OCI-LY1 (cell line): ENCODE measurements around the gene TRAPPC10.

Experiments
- H2AFZ ChIP-seq: fragments of 200-600 bp; sonication (generic), shearing (Covaris generic); 2 replicates; pipeline ENCODE4 v1.6.0; 2014; ENCODE audit warnings: antibody characterized with exemption, mild to moderate bottlenecking, low read length
- H3F3A ChIP-seq: fragments of 200-600 bp; sonication (generic), shearing (Covaris generic); 2 replicates; pipeline ENCODE4 v1.6.0; 2014; ENCODE audit warnings: mild to moderate bottlenecking, antibody characterized with exemption, low read length, moderate library complexity; ENCODE audit not compliant: insufficient read depth
- H3K27ac ChIP-seq: fragments of 200-600 bp; sonication (generic); 2 replicates; pipeline ENCODE4 v1.5.1; 2014; ENCODE audit warnings: low read length, mixed run types, mild to moderate bottlenecking, low read depth; ENCODE audit not compliant: poor library complexity, severe bottlenecking
- H3K27me3 ChIP-seq: fragments of 200-600 bp; sonication (generic); 2 replicates; pipeline ENCODE4 v1.6.0; 2014; ENCODE audit warnings: antibody characterized with exemption, mild to moderate bottlenecking, low read length, moderate library complexity; ENCODE audit not compliant: insufficient read depth
- H3K36me3 ChIP-seq: fragments of 200-600 bp; sonication (generic); 2 replicates; pipeline ENCODE4 v1.6.1; 2014; ENCODE audit warnings: mild to moderate bottlenecking, antibody characterized with exemption, low read length, moderate library complexity, mixed read lengths; ENCODE audit not compliant: insufficient read depth
- H3K4me1 ChIP-seq: fragments of 200-600 bp; sonication (generic); 2 replicates; pipeline ENCODE4 v1.5.1; 2014; ENCODE audit warnings: mild to moderate bottlenecking, low read length, moderate library complexity; ENCODE audit not compliant: insufficient read depth, severe bottlenecking
- H3K4me2 ChIP-seq: fragments of 200-600 bp; sonication (generic), shearing (Covaris generic); 2 replicates; pipeline ENCODE4 v1.6.1; 2014; ENCODE audit warnings: low read length
- H3K4me3 ChIP-seq: fragments of 200-600 bp; sonication (generic); 2 replicates; pipeline ENCODE4 v1.5.1; 2014; ENCODE audit warnings: low read length, low read depth, mild to moderate bottlenecking, mixed read lengths; ENCODE audit not compliant: poor library complexity, severe bottlenecking
- H3K79me2 ChIP-seq: fragments of 200-600 bp; shearing (Covaris generic); 2 replicates; pipeline ENCODE4 v1.6.1; 2016; ENCODE audit warnings: mixed run types, low read length, mixed read lengths; ENCODE audit not compliant: insufficient read depth
- H3K9ac ChIP-seq: fragments of 200-600 bp; sonication (generic), shearing (Covaris generic); 2 replicates; pipeline ENCODE4 v1.6.1; 2014; ENCODE audit warnings: mild to moderate bottlenecking, low read length, mixed read lengths
- H3K9me2 ChIP-seq: fragments of 200-600 bp; sonication (generic), shearing (Covaris generic); 2 replicates; pipeline ENCODE4 v1.6.1; 2014; ENCODE audit warnings: low read depth, mild to moderate bottlenecking, low read length, mixed read lengths
- H3K9me3 ChIP-seq: fragments of 200-600 bp; shearing (Covaris generic); 2 replicates; pipeline ENCODE4 v1.6.1; 2014; ENCODE audit warnings: low read length, mixed read lengths
- H4K20me1 ChIP-seq: fragments of 200-600 bp; sonication (generic), shearing (Covaris generic); 2 replicates; pipeline ENCODE4 v1.6.0; 2016; ENCODE audit warnings: mild to moderate bottlenecking, low read length; ENCODE audit not compliant: insufficient read depth
- CTCF ChIP-seq: fragments of 200-600 bp; sonication (generic), shearing (Covaris generic); IDR thresholded peaks from 2 replicates; pipeline ENCODE4 v1.5.1; 2017; ENCODE audit warnings: mild to moderate bottlenecking, antibody characterized with exemption, low read length, moderate library complexity, mixed read lengths
- EZH2 ChIP-seq: fragments of 200-600 bp; sonication (generic), shearing (Covaris generic); IDR thresholded peaks from 2 replicates; pipeline ENCODE4 v1.8.0; 2017; ENCODE audit warnings: borderline replicate concordance, mixed run types, mild to moderate bottlenecking, antibody characterized with exemption, low read length, moderate library complexity, mixed read lengths

Gene TRAPPC10

GRCh38 chr21:43997766-43998742, 14.1 kb upstream of the TRAPPC10 start:
- Histone ChIP-seq H3K9me3 (no peaks in the 10 kb centered on the region), H3K4me3 (no peak overlapping the region), H3K27ac (no peak overlapping the region), H3K36me3 (no peaks in the 10 kb centered on the region; the same call in 1 of the 2 replicates), H4K20me1 (no peaks in the 10 kb centered on the region), H3K9me2 (no peaks in the 10 kb centered on the region), H3K27me3 (peaks cover 9% of the 10 kb centered on the region; the same call in 1 of the 2 replicates), H3K4me2 (no peak overlapping the region), H3K79me2 (no peaks in the 10 kb centered on the region), H3K4me1 (no peaks in the 10 kb centered on the region), H2AFZ (no peak overlapping the region), H3F3A (no peaks in the 10 kb centered on the region), H3K9ac (no peak overlapping the region)
- no peak for TF ChIP-seq EZH2
- no peak for TF ChIP-seq CTCF

- TF ChIP-seq EZH2 (no peak), CTCF (no peak)
- no peak overlapping the region for H3K9ac ChIP-seq
- no peaks in the 10 kb centered on the region for H4K20me1 ChIP-seq
- H3K36me3 ChIP-seq: no peaks in the 10 kb centered on the region; the same call in 1 of the 2 replicates
- no peaks in the 10 kb centered on the region for H3K4me1 ChIP-seq
- H3K27ac ChIP-seq: no peak overlapping the region
- peaks cover 9% of the 10 kb centered on the region; the same call in 1 of the 2 replicates for H3K27me3 ChIP-seq
- no peak overlapping the region for H2AFZ ChIP-seq
- no peaks in the 10 kb centered on the region for H3K9me2 ChIP-seq
- H3K4me2 ChIP-seq: no peak overlapping the region
- no peak overlapping the region for H3K4me3 ChIP-seq
- no peaks in the 10 kb centered on the region for H3K79me2 ChIP-seq
- H3K9me3 ChIP-seq: no peaks in the 10 kb centered on the region
- no peaks in the 10 kb centered on the region for H3F3A ChIP-seq
Measured at GRCh38 chr21:44000360-44000759, 11.7 kb upstream of the TRAPPC10 start.

- no peaks in the 10 kb centered on the region for H3K9me3 ChIP-seq
- no peaks in the 10 kb centered on the region for H3K79me2 ChIP-seq
- H3K9me2 ChIP-seq: no peaks in the 10 kb centered on the region
- H3F3A ChIP-seq: no peaks in the 10 kb centered on the region
- H3K27ac ChIP-seq: no peak overlapping the region
- peaks cover 4% of the 10 kb centered on the region; the same call in 1 of the 2 replicates for H3K27me3 ChIP-seq
- H3K4me1 ChIP-seq: no peaks in the 10 kb centered on the region
- no peak overlapping the region for H3K4me2 ChIP-seq
- no peak overlapping the region for H3K9ac ChIP-seq
- no peak overlapping the region for H2AFZ ChIP-seq
- H3K4me3 ChIP-seq: no peak overlapping the region
- TF ChIP-seq EZH2: no peak
- no peak for TF ChIP-seq CTCF
- H3K36me3 ChIP-seq: no peaks in the 10 kb centered on the region
- H4K20me1 ChIP-seq: no peaks in the 10 kb centered on the region
Measured at GRCh38 chr21:44002511-44002910, 9.6 kb upstream of the TRAPPC10 start.
